Measurements from ENCODE around the gene TXNDC5. TPM values are rescaled to one million over a fixed set of nuclear protein-coding genes. Genes with fewer than 3 reads are reported as not detected.
A peak's percentile ranks its signal among the peaks of the same experiment; 100 is the strongest.
"Not testable (repeated sequence)": the region's sequence is repeated elsewhere in the genome, so short reads cannot be mapped to it uniquely, and the experiment has no call there.

The TXNDC5 gene
- total RNA-seq, 3 donors from 2014 or later: 59.1 to 122 (median 59.3) TPM

GRCh38 chr6:7901056-7901455 lies 9.5 kb downstream of the TXNDC5 start:
- intact Hi-C loops (cut with DNase I, micrococcal nuclease): no loop called here
- TF ChIP-seq CTCF (IDR thresholded peaks at IDR 0.05): no peak
- DNase-seq (peak; percentile 73 to 77 (median 74)), ATAC-seq (peak; percentile 89)
- Histone ChIP-seq H3K4me3 (no peak overlapping the region), H3K4me1 (ENCODE audit: low read depth) (peaks cover 17% of the 10 kb centered on the region), H3K36me3 (ENCODE audit: low read depth) (no peaks in the 10 kb centered on the region), H3K9me3 (no peaks in the 10 kb centered on the region)

GRCh38 chr6:7900621-7901020 lies 10.0 kb downstream of the TXNDC5 start:
- DNase-seq: no peak
- ATAC-seq: peak; percentile 7
- Histone ChIP-seq H3K9me3 (no peaks in the 10 kb centered on the region), H3K4me1 (ENCODE audit: low read depth) (peaks cover 17% of the 10 kb centered on the region), H3K36me3 (ENCODE audit: low read depth) (no peaks in the 10 kb centered on the region), H3K4me3 (no peak overlapping the region)
- TF ChIP-seq CTCF (IDR thresholded peaks at IDR 0.05): no peak
- intact Hi-C loops (cut with DNase I, micrococcal nuclease): no loop called here

- no peaks in the 10 kb centered on the region for H3K36me3 ChIP-seq (ENCODE audit: low read depth)
- DNase-seq: no peak
- intact Hi-C loops (cut with DNase I, micrococcal nuclease): no loop called here
- no peak for TF ChIP-seq CTCF (IDR thresholded peaks at IDR 0.05)
- H3K4me1 ChIP-seq (ENCODE audit: low read depth): peaks cover 24% of the 10 kb centered on the region
- H3K4me3 ChIP-seq: no peak overlapping the region
- no peak for ATAC-seq
- no peaks in the 10 kb centered on the region for H3K9me3 ChIP-seq
Measured at GRCh38 chr6:7899889-7900213, 10.7 kb downstream of the TXNDC5 start.

GRCh38 chr6:7899101-7899888 lies 11.3 kb downstream of the TXNDC5 start:
- DNase-seq: peak in 1 of 3 donors; percentile 34
- Histone ChIP-seq H3K36me3 (ENCODE audit: low read depth) (no peaks in the 10 kb centered on the region), H3K9me3 (no peaks in the 10 kb centered on the region), H3K4me3 (no peak overlapping the region), H3K4me1 (ENCODE audit: low read depth) (peaks cover 26% of the 10 kb centered on the region)
- TF ChIP-seq CTCF (IDR thresholded peaks at IDR 0.05): no peak
- intact Hi-C loops (cut with DNase I, micrococcal nuclease): no loop called here
- ATAC-seq: peak; percentile 63

GRCh38 chr6:7898193-7898586 lies 12.4 kb downstream of the TXNDC5 start:
- H3K4me3 ChIP-seq; intact Hi-C loops (cut with DNase I, micrococcal nuclease); H3K9me3 ChIP-seq; DNase-seq; H3K36me3 ChIP-seq (ENCODE audit: low read depth); ATAC-seq: not testable (repeated sequence)
- H3K4me1 ChIP-seq (ENCODE audit: low read depth): peaks cover 26% of the 10 kb centered on the region

GRCh38 chr6:7897461-7898192 lies 13.0 kb downstream of the TXNDC5 start:
- no peak for DNase-seq
- intact Hi-C loops (cut with DNase I, micrococcal nuclease): no loop called here
- Histone ChIP-seq H3K4me1 (ENCODE audit: low read depth) (peaks cover 26% of the 10 kb centered on the region), H3K4me3 (no peak overlapping the region), H3K36me3 (ENCODE audit: low read depth) (no peaks in the 10 kb centered on the region), H3K9me3 (no peaks in the 10 kb centered on the region)
- no peak for TF ChIP-seq CTCF (IDR thresholded peaks at IDR 0.05)
- no peak for ATAC-seq

All from mucosa of descending colon (tissue), 3 donors.